ENCODE measurements around the gene MPP1. TPM values are rescaled to one million over a fixed set of nuclear protein-coding genes. Genes with fewer than 3 reads are reported as not detected.

Gene MPP1
- total and polyA plus RNA-seq, 2 donors (not counting 3 experiments of a cell fraction or from before 2014, with no cell fraction given): 22.1 to 32.3 TPM

- BruUV-seq (replicated peaks): no TSS peak
- Histone ChIP-seq H3K9ac (replicated peaks; ENCODE audit: extremely low read depth, insufficient read depth, low read length) (no peak overlapping the region), H2AFZ (ENCODE audit: low read depth, low read length) (no peak overlapping the region), H3K36me3 (ENCODE audit: control insufficient read depth in 2 of 2, extremely low read depth in 1 of 2, insufficient read depth in 2 of 2, low read length in 2 of 2) (no peaks in the 10 kb centered on the region), H3K27ac (ENCODE audit: insufficient read depth, low read depth, low read length) (no peak overlapping the region), H3K79me2 (ENCODE audit: control insufficient read depth, insufficient read depth, low read length) (no peaks in the 10 kb centered on the region), H3K9me1 (replicated peaks; ENCODE audit: control insufficient read depth, extremely low read depth, insufficient read depth, low read length) (no peaks in the 10 kb centered on the region), H3K4me3 (replicated peaks in 1 of 3; ENCODE audit: insufficient read depth in 1 of 3, low read depth in 1 of 3, low read length in 3 of 3) (no peak overlapping the region), H3K4me1 (ENCODE audit: control insufficient read depth, extremely low read depth, insufficient read depth, low read length) (no peaks in the 10 kb centered on the region), H3K27me3 (ENCODE audit: control insufficient read depth in 2 of 2, insufficient read depth in 2 of 2, low read length in 2 of 2) (no peaks in the 10 kb centered on the region), H4K20me1 (replicated peaks; ENCODE audit: control insufficient read depth, extremely low read depth, insufficient read depth, low read length) (no peaks in the 10 kb centered on the region), H3K4me2 (ENCODE audit: insufficient read depth, low read length) (no peak overlapping the region), H3K9me3 (replicated peaks; ENCODE audit: control insufficient read depth, insufficient read depth, low read length) (no peaks in the 10 kb centered on the region)
- no peak for FAIRE-seq
- peak; percentile 10 for DNase-seq (ENCODE audit: low read depth, low spot score)
- no peak for TF ChIP-seq POLR2AphosphoS5 (IDR thresholded peaks at IDR 0.05; ENCODE audit: insufficient read depth, low read depth, low read length)
- TF ChIP-seq MAX (IDR thresholded peaks at IDR 0.05; ENCODE audit: insufficient read depth, insufficient read length): no peak
- TF ChIP-seq JUN (IDR thresholded peaks at IDR 0.05; ENCODE audit: borderline replicate concordance, insufficient read depth, insufficient read length, low read depth): no peak
- no peak for TF ChIP-seq CTCF (IDR thresholded peaks at IDR 0.05; ENCODE audit: extremely low read depth in 1 of 2, insufficient read depth in 1 of 2, low read depth in 1 of 2, low read length in 2 of 2)
- no peak for TF ChIP-seq GATA2 (IDR thresholded peaks at IDR 0.05; ENCODE audit: insufficient read depth, insufficient read length, low read depth, low read length)
- no peak for TF ChIP-seq FOS (IDR thresholded peaks at IDR 0.05; ENCODE audit: borderline replicate concordance, insufficient read depth, low read length)
- no peak for TF ChIP-seq MYC (IDR thresholded peaks at IDR 0.05; ENCODE audit: low read depth, low read length)
- no peak for TF ChIP-seq POLR2A (IDR thresholded peaks at IDR 0.05; ENCODE audit: low read depth, low read length)
- no peak for TF ChIP-seq EZH2 (IDR thresholded peaks at IDR 0.05; ENCODE audit: borderline replicate concordance, low read depth, low read length, severe bottlenecking)
- dilution Hi-C loops (cut with MboI; ENCODE audit: extremely low pct_ligation_motif_present, low sequenced_read_pairs) (no loop called here), intact Hi-C loops (cut with micrococcal nuclease) (no loop called here)
- ChIA-PET CTCF (no interaction called here), POLR2A (no interaction called here)
These were observed 10.1 kb upstream of the MPP1 start for GRCh38 chrX:154815274-154815818.
